Stimulated activated naive CD8-positive, alpha-beta T cell treated with anti-CD3 and anti-CD28 coated beads, Interleukin-15, Interleukin-2, amounts not matched to agents 100 U/mL and 50 U/mL, for 24 hours (primary cell): ENCODE results near the gene DPY30.

ENCODE experiments used
- ATAC-seq: fragments of 150-1000 bp; cut with Tn5 transposase; one replicate; pipeline ENCODE4 v1.10.0; 2021
- DNase-seq: peaks from one replicate; pipeline ENCODE4 v3.0.0; 2021

Gene DPY30

GRCh38 chr2:32009516-32010256 is 29.9 kb downstream of the DPY30 start:
- peak; percentile 57 for DNase-seq
- ATAC-seq = peak; percentile 13

- ATAC-seq (no peak), DNase-seq (no peak)
Observed at GRCh38 chr2:32008805-32009515, 30.6 kb downstream of the DPY30 start.

GRCh38 chr2:32007121-32007391 is 32.5 kb downstream of the DPY30 start:
- ATAC-seq = no peak
- DNase-seq = no peak

GRCh38 chr2:32005371-32005976 is 34.1 kb downstream of the DPY30 start:
- no peak for DNase-seq
- ATAC-seq = no peak

DNA sequence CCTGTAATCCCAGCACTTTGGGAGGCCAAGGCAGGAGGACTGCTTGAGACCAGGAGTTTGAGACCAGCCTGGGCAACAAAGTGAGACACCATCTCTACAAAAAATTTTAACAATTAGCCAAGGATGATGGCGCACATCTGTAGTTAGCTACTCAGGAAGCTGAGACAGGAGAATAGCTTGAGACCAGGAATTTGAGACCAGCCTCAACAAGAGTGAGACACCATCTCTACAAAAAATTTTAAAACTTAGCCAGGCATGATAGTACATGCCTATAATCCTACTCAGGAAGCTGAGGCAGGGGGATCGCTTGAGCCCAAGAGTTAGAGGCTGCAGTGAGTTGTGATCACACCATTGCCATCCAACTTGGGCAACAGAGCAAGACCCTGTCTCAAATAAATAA is 35.8 kb downstream of the DPY30 start:
- ATAC-seq (no peak), DNase-seq (no peak)

DNA sequence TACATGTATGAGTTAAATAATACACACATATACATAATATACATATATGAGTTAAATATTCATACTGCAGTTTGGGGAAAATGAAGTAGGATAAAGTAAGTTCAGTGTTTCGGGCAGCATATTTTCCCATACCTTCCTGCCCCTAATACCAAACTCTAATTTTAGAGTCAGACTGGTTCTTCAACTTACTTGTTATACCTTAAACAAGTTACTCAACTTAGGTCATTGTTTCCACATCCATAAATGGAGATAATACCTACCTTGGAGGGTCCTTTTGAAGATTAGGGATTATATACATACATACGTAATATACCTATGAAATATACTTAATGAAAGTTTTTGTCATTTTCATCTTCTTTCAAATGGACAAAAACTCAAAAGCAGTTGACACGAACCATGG is 37.2 kb downstream of the DPY30 start:
- ATAC-seq = no peak
- DNase-seq = no peak

DNA sequence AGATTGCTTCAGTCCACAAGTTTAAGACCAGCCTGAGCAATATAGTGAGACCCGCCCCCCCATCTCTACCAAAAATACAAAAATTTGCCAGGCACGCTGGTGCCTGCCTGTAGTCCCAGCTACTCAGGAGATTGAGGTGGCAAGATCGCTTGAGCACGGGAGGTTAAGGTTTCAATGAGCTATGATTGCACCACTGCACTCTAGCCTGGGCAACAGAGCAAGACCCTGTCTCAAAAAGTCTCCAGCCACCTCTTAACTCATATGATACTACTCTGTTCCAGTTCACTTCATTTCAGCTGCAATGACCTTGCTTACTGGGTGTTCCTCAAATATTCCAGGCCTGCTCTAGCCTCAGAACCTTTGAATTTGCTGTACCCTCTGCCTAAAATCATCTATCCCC is 40.2 kb downstream of the DPY30 start:
- ATAC-seq = no peak

DNA sequence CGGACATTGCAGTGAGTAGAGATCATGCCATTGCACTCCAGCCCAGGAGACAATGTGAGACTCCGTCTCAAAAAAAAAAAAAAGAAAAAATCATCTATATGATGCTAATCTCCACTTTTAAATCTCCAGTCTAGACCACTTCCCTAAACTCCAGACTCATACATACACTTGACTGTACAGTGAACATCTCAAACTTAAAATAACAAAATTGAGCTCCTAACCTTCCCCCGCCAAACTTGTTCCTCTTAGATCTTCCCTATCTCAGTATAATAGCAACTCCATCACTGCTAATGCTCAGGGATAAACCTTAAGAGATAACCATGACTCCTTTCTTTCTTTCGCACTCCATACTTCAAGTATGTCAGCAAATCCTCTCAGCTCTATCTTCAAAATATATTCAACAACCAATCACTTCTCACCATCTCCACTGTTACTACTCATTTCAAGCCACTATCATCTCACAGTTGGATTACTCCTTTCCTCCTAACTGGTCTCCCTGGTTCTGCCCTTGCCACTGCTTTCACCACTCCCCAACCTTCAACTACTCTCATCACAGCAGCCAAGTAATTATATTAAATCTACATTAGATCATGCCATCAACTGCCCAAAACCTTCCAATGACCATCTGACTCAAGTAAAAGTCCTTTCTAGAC is 40.7 kb downstream of the DPY30 start:
- ATAC-seq (peak; percentile 48), DNase-seq (no peak)

More for the DNA sequence above, 40.2 kb downstream of the DPY30 start:
- no peak for DNase-seq

GRCh38 chr2:31997653-31998052 is 42.0 kb downstream of the DPY30 start:
- peak; percentile 41 for ATAC-seq
- DNase-seq = no peak

DNA sequence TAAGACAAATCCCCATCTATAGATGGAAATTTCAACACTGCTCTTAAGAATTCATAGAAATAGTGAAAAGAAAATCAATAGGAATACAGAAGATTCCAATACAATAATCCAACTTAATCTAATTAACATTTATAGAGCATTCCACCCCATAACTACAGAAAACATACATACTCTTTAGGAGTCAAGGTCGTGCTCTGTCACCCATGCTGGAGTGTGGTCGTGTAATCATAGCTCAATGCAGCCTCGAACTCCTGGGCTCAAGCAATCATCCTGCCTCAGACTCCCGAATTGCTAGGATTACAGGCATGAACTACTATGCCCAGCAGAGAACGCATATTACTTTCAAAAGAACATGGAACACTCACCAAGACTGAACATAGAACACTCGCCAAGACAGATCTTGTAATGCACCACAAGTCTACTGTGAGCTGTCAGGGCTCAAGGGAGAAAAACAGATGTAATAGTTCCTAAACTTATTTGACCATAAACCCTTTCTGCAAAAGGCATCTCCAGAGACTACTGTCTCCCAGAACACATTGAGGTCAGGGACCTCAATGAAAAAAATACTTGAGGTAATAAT is 42.9 kb downstream of the DPY30 start:
- DNase-seq (no peak), ATAC-seq (no peak)

DNA sequence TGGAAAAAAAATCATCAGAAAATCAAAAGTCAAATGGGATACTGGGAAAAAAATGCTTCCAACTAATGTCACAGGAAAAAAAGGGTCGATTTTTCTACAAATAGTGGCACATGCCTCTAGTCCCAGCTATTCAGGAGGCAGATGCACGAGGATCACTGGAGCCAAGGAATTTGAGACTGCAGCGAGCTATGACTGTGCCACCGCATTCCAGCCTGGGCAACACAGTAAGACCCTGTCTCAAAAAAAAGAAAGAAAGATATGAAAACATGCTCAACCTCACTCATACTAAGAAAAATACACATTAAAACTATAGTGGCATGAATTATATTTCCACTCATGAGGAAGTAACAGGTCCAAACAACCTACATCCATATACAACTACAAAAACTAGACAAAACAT is 46.7 kb downstream of the DPY30 start:
- DNase-seq = no peak
- ATAC-seq = no peak

- DNase-seq = no peak
- ATAC-seq = no peak
Observed at GRCh38 chr2:31992025-31992579, 47.5 kb downstream of the DPY30 start.

DNA sequence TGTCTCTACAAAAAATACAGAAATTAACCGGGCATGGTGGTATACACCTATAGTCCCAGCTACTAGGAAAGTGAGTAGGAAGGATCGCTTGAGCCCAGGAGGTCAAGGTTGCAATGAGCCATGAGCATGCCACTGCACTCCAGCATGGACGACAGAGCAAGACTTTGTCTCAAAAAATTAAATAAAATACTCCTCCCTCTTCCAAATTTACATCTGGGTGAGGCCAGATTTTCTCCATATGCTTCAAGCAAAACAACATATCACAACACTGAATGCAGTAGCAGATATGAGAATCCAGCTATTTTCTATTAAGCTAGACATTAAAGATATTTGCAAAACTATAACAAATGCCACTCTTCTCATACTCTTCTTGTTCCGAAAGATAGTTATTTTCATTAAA is 49.7 kb downstream of the DPY30 start:
- DNase-seq (no peak), ATAC-seq (no peak)

DNA sequence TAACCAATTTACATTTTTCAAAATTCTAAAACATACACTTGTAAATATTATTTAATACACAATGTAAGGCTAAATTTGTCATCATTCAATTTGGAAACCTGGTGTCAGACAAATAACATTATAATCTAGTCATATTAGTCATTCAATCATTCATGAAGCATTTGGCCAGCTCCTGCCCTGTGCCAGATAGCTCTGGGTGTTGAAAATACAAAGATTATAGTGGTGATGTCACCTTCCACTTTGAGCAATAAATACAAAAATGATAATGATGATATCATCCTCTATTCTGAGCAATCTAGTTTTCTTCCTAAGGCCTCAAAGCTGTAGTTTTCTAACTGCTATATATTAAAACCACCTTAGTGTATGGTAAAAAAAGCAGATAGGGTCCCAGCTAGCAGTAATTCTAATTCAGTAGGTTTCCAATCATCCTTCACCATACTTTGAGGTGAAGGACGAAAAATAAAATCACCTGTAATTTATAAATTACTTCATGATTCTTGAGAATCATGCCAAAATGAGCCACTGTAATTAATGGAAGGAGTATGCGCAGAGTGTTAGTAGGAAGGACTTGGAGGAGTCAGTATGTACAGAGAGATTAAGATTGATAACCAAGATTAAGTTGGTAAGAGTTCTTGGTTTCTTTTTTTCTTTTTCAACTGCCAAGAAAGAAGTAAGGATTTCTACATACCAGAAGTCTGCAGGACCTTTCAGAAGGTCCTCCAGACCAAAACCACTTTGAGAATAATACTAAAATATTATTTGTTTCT is 52.0 kb downstream of the DPY30 start:
- DNase-seq = no peak
- peak; percentile 57 for ATAC-seq

DNA sequence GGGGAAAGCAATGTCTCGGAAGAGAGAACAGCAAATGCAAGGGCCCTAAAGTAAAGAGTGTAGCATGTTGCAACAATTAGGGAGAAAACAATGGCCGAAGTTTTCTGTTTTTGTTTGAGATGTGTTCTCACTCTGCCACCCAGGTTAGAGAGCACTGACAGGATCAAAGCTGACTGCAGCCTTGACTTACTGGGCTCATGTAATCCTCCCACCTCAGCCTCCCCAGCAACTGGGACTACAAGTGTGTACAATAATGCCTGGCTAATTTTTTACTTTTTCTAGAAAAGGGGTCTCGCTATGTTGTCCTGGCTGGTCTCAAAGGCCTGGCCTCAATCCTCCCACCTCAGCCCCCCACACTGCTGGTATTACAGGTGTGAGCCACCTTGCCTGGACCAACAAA is 52.7 kb downstream of the DPY30 start:
- DNase-seq = no peak
- no peak for ATAC-seq

GRCh38 chr2:31983762-31984467 is 55.7 kb downstream of the DPY30 start:
- ATAC-seq (no peak), DNase-seq (no peak)

- ATAC-seq (peak; percentile 76), DNase-seq (no peak)
Observed at GRCh38 chr2:31980674-31981356, 58.8 kb downstream of the DPY30 start.

DNA sequence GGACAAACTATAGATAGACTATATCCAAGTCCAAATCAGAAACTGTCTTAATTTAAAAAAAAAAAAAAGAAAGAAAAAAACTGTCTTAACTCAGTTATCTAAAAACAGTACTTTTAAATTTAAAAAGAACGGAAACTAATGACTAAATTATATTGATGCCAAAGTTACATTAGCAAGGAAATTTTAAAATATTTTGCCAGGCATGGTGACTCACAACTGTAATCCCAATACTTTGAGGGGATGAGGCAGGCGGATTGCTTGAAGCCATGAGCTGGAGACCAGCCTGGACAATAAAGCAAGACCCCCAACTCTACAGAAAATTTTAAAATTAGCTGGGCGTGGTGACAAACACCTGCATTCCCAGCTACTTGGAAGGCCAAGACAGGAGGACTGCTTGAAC is 59.6 kb downstream of the DPY30 start:
- ATAC-seq = no peak
- no peak for DNase-seq

GRCh38 chr2:31979018-31979417 is 60.6 kb downstream of the DPY30 start:
- no peak for ATAC-seq
- DNase-seq = no peak

GRCh38 chr2:31978436-31978835 is 61.2 kb downstream of the DPY30 start:
- ATAC-seq (no peak), DNase-seq (no peak)
